NCI-H446 treated with DMSO at 0.1 percent for 48 hours (cell line): ENCODE results near the gene GNG7.
"Not testable (repeated sequence)": the region's sequence is repeated elsewhere in the genome, so short reads cannot be mapped to it uniquely, and the experiment has no call there.

Source experiments
- DNase-seq: peaks from one replicate; lab custom pipeline; 2025; lab: John Stamatoyannopoulos, UW

GNG7 gene

DNA sequence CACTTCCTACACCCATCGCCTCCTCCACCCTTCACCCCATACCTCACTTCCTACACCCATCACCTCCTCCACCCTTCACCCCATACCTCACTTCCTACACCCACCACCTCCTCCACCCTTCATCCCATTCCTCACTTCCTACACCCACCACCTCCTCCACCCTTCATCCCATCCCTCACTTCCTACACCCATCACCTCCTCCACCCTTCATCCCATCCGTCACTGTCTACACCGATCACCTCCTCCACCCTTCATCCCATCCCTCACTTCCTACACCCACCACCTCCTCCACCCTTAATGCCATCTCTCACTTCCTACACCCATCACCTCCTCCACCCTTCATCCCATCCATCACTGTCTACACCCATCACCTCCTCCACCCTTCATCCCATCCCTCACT is 10.7 kb upstream of the GNG7 start:
- DNase-seq: not testable (repeated sequence)

DNA sequence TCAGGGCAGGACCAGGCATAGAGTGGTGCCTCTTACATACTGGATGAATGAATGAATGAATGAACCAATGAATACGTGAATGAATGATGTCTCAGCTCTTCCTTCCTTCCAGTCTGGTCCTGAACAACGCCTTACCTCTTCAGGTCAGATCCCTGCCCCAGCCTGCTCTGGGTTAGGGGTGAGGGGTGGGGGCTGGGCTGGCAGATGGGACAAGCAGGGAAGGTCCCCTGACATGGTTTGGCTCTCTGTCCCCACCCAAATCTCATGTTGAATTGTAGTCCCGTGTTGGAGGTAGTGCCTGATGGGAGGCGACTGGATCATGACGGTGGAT is 9.3 kb upstream of the GNG7 start:
- DNase-seq: no peak

DNA sequence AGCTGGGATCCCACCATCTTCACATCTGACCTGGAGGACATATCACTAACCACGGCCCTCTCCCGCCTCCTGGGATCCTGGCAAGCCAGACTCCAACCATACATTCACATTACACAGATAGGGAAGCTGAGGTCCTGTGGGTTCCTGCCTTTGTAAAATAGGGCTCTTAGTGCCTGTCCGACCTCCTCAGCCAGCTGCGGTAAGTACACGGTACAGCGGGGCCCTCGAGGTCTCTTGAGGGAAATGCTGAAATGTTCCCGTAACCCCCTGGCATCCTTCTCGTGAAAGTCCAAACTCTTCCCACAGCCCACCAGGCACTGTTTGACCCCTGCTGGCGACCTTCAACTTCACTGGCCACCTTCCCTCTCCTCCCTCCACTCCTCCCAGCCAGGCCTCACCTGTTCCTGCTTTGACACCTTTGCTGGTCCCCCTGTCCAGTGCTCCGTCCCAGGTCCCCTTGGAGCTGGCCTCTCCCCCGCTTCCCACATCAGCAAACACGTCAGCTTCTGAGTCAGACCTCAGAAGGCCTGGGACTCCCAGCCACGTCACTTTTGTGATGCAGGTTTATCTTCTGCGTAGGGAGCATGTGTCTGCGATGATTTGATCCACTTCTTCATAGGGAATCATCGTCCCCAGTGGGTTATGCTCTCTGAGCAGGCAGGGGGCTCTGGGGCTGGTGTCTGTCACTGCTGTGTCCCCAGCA is 8.8 kb upstream of the GNG7 start:
- no peak for DNase-seq

DNA sequence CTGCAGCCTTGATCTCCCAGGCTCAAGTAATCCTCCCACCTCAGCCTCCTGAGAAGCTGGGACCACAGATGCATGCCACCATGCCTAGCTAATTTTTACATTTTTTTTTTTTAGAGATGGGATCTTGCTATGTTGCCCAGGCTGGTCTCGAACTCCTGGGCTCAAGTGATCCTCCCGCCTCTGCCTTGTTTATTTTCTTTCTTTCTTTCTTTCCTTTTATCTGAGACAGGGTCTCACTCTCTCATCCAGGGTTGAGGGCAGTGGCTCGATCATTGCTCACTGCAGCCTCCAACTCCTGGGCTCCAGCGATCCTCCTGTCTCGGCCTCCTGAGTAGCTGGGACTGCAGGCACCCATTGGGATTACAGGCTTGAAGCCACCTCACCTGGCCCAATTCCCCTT is 3.8 kb upstream of the GNG7 start:
- DNase-seq: no peak

DNA sequence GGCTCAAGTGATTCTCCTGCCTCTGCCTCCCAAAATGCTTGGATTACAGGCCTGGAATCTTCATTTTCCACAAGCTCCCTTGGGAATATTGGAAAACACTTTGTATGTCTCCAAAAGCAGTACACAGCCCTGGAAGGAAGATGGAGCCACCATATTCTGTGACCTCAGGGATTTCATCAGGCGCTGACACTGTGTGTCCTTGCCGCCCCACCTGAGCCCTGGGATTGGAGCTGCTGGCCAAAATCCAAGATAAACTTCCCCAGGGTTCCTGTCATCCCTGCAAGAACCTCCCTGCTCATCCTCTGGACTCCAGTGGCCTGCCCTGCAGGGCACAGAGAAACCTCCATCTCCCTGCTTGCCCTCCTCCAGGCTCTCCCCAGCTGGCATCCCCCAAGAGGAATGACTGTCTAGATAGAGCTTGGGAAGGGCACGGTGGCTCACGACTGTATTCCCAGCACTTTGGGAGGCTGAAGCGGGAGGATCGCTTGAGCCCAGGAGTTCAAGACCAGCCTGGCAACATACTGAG is 1.3 kb upstream of the GNG7 start:
- DNase-seq: no peak

DNA sequence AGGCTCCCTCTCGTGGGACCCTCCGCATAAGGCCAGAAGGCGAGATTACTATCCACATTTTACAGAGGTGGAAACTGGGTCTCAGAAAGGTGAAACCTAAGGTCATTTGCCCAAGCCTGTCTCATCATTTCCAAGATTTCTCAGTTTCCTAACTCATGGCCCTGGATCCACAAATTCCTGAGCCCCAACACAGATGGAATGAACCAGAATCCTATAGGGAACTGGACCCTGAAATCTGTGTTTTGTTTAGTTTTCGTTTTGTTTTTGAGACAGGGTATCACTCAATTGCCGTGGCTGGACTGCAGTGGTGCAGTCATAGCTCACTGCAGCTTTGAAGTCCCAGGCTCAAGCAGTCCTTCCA is 563 bp upstream of the GNG7 start:
- no peak for DNase-seq

DNA sequence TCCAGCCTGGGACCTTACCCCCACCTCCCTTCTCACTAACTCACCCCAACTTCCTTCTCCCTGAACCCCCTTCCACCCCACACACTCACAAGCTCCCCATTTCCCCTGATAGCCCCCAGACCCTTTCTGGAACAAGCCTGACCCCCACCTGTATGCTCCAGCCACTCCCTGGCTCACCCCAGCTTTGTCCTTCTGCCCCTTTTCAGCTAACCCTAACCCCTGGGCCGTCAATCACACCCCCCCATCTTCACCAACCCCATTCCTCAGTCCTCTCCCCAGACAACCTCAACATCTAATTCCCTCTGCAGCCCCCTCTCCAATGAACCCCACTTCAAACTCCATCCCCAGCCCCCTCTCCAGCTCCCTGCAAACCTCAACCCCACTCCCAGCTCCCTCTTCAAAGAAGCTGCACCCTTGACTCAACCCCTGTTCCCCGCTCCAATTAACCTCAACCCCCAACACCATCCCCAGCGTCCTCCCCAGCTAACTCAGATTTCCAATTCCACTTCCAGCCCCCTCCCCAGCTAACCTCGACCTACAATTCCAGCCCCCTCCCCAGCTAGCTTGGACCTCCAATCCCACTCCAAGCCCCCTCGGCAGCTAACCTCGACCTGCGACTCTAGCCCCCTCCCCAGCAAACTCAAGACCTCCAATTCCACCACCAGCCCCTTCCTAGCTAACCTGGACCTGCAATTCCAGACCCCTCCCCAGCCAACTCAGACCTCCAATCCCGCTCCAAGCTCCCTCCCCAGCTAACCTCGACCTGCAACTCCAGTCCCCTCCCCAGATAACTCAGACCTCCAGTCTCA is 929 bp downstream of the GNG7 start:
- DNase-seq: no peak

DNA sequence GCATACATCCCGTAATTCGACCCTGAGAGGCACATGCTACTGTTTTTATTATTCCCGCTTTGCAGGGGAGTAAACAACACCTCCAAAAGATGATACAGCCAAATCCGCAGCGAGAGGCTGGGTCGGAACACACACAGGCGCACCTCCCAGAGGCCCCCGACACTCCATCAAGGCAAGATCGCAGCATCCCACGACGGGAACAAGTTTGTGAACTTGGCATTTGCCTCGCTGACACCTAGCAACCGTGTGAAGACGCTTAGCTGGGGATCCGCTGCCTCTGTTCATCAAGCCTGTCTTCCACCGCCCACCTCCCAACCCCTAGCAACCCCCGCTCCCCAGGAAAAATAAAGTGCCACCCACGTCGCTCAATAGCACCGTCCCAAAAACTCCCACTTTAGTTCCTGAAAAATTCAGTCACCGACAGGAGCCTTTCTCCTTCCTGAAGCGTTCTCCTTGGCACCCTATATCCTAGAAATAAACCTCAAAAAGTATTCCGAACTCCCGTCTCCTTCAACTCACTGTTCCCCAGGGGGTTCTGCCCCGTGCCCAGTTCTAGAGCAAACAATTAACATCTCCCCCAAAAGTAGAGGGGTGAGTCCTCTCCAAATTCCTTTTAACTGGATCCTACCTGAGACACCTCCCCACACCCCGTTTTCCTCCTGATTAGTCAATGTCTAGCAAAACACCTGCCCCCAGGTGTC is 1.7 kb downstream of the GNG7 start:
- DNase-seq: no peak

DNA sequence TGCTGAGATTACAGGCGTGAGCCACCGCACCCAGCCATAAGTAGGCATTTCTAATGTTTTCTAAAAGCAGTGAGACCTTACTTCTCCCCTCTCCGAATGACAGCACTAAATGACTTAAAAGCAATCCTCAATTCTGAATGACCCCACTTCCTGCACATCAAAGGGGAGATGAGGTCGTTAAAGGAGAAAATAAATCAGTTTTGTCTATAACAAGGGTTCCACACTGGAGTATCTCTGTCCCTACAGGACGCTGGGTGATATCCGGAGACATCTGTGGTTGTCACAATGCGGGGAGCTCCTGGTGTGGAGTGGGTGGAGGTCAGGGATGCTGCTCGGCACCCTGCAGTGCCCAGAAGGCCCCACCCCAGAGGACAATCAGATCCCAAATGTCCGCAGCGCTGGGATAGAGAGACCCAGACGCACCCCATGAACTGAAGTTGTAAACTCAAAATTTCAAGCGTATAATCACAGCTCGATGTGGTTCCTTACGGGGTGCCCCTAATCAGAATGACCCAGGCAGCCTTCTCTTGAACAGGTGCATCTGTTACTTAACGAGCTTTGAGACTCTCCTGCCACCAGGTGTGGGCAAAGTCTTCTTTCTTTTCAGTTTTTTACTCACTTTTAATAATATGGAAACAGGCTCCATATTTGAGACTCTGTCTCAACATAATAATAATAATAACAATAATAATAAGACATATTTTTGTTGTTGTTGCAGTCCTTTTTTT is 2.9 kb downstream of the GNG7 start:
- no peak for DNase-seq

DNA sequence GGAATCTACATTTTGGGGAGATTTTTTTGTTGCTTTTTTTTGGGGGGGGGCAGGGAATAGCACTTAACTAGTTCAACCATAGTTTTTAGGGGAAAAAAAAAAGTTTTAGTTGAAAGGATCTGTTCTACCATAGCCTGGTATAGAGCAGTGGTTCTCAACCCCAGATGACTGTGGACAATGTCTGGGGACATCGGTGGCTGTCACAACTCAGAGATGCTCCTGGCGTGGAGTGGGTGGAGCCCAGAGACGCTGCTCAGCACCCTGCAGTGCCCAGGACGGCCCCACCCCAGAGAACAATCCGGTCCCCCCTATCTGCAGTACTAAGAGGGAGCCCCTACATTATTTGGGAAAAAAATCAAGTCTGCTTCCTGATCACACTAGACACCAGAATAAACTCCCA is 8.3 kb downstream of the GNG7 start:
- DNase-seq: no peak

DNA sequence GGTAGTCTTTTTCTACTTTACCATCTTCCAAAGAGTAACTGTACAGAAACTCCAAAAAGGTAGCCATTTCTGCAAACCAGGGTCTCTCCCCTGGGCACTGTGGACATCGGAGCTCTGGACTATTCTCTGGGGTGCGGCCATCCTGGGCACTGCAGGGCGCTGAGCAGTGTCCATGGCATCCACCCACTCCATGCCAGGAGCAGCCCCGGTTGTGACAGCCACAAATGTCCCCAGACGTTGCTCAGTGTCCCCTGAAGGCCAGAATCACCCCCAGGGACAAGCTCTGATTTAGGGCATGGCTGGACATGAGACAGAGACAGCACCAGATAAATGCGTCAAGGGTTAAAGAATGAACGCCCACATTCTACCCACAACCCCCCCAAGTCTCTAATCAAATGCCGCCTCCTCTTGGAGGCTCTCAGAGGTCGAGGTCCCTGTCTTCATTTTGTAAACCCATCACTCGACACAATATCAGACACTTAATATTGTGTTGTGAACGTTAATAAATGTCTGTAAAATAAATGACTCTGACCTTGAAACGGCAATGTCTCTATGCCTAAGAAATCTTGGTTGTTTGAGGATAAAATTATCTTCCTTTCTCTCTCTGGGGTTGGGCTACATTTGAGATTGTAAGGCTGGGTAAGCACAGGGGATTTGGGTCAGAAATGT is 8.9 kb downstream of the GNG7 start:
- DNase-seq: no peak

DNA sequence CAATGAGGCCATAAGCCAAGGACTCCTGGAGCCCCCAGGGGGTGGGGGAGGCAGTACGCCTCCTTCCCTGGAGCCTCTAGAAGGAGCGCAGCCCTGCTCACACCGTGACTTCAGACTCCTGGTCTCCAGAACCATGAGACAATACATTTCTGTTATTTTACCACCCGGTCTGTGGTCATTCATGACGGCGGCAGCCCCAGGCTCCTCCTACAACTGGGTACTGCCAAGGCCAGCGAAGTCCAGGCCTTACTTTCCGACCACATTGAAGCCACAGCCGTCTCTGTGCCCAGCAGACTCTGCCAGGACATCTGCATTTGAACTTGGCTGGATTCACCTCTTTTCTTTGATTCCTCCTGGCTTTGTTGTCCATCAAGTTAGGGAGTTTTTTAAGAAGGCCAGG is 10.5 kb downstream of the GNG7 start:
- no peak for DNase-seq

DNA sequence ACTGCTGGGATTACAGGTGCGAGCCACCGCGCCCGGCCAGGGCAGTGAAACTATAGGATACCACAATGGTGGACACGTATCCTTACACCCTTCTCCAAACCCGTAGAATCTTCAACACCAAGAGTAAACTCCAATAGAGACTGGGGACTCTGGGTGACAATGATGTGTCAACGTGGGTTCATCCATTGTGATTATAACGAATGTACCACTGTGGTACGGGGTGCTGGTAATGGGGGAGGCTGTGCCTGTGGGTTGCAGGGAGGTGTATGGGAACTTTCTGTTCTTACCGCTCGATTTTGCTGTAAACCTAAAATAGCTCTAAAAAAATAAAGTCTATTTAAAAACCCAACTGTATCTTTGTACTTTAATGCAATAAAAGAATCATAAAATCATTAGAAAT is 11.6 kb downstream of the GNG7 start:
- no peak for DNase-seq

DNA sequence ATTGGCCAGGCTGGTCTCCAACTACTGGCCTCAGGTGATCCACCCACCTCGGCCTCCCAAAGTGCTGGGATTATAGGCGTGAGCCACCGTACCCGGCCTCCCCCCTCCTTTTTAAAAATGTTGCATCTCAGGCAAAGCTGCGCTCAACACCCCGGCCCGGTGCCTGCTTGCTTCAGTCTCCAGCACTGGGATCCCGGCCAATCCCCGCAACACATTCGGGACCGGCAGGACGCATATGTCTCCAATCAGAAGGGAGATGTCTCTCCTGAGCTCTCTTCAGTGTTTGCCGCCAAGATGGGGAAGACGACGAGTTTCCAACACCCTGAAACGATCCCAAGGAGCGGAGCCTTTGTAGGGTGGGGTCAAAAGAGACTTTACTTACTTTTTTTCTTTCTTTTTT is 16.1 kb downstream of the GNG7 start:
- DNase-seq: no peak

DNA sequence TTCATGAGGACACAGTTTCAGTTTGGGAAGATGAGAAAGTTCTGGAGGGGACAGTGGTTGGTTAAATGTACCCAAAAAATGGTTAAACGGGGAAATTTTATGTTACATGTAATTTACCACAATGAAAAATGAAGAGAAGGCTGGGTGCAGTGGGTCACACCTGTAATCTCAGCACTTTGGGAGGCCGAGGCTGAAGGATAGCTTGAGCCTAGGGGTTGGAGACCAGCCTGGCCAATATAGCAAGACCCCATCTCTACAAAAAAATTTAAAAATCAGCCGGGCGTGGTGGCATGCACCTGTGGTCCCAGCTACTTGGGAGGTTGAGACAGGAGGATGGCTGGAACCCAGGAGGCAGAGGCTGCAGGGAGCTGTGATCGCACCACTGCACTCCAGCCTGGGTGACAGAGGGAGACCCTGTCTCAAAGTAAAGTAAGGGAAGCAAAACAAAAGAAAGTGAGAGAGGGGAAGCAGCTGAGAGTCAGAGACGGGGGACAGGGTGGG is 17.2 kb downstream of the GNG7 start:
- DNase-seq: no peak

DNA sequence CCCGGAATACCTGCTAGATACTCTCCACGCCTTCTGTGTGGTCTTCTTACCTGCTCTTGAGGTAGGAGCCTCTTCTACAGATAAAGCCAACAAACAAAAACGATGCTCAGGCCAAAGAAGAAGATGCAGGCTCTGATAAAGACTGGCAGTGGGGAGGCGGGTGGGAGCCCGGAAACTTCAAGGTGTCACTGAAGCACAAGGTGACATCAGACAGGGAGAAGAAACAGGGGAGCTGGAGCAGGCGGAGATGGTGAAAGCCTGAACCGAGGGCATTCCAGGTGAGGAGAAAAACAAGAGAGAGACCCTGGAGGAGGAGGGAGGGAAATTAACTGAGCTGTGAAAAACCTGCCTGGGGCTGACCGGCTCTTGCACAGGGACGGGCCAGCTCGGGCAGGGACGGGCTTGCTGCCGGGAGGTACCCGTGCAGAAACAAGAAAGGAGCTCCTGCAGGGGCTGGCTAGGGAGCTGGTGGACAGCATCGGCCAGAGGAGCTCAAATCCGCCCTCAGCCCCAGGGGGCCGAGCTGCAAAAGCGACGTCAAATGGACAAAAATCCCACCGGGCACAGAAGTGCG is 19.0 kb downstream of the GNG7 start:
- no peak for DNase-seq

DNA sequence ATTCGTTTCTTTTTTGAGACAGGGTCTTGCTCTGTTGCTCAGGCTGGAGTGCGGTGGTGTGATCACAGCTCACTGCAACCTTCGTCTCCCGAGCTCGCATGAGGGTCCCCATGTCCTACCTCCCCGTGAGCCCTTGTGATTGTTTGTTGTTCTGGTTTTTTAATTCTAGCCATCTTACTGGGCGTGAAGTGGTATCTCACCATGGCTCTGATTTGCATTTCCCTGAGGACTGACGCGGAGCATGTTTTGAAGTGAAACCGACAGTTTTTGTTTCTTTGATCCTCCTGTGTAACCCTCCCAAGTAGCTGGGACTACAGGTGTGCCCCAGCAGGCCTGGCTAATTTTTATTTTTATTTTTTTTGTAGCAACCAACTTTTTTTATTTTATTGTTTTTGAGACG is 21.7 kb downstream of the GNG7 start:
- no peak for DNase-seq

DNA sequence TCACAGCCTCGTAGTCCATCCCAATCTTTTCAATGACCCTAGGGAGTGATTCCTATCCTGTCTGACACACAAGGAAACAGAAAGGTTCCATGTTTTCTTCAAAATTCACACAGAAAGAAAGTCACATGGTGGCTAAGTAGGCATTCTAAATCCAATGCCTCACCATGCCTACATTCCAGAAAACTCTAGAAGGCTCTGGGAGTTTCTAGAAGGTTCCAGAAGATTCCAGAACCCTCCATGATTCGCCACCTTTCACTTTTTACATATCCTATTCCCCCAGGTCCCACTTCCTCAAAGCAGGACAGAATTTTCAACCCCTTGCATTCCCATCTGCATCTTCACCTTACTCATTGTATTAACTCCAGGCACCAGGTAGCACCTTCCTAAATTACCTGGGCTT is 23.1 kb downstream of the GNG7 start:
- DNase-seq: no peak

DNA sequence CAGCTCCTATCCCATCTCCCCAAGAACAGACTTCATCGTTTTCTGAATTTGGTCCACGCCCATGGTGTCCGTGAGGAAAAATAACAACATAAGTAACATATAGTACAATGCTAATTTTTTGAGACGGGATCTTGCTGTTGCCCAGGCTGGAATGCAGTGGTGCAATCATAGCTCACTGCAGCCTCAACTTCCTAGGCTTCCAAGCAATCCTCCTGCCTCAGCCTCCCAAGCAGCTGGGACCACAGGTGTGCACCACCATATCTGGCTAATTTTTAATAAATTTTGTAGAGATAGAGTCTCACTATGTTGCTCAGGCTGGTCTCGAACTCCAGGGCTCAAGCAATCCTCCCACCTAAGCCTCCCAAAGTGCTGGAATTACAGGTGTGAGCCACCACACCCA is 23.5 kb downstream of the GNG7 start:
- DNase-seq: not testable (repeated sequence)

DNA sequence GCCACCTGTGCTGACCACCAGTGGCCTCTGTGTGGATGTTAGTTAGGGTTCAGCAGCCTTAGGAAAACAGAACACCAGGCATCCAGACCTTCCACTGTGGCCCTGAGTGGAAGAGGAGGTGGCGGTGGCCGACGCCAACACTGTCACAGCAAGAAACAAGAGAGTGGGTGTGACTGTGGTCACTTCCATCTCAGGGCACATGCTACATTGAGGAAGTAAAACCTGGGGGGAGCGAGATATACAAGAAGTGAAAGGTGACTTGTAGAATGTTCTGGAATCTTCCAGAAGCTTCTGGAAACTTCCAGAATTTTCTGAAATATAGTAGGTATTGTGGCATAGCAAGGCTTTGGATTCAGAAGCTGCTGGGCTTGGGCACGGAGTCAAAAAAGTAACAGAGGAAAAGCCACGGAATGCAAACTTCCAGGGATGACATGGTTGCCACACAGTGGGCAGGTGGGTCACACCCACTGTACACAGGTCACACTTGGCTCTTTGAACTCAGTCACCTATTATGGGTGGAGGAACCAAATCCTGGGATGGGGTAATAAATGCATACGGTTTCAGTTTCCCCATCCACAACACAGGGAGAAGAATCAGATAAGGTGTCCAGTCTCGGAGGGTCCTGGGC is 24.3 kb downstream of the GNG7 start:
- DNase-seq: no peak

DNA sequence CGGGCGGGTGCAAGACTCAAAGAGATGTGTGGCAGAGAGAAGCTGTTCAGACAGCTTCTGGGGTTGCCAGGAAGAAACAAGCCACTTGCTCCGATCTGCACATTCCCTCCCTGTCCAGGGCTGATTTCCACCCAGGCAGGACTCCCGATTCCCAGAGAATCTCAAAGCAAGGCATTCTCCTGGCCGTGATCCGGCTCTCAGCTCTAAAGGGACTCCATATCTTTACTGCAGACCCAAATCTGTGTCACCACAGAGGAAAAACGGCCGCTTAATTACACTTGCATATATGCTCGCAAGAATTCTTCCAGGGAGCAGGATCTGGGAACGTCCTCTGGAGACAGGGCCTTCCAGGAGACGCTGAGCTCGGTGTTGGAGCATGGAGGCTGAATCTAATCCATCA is 25.7 kb downstream of the GNG7 start:
- no peak for DNase-seq
